ENCODE results near the gene KIAA1217. TPM values are rescaled to one million over a fixed set of nuclear protein-coding genes. Genes with fewer than 3 reads are reported as not detected.

The KIAA1217 gene, protein sequence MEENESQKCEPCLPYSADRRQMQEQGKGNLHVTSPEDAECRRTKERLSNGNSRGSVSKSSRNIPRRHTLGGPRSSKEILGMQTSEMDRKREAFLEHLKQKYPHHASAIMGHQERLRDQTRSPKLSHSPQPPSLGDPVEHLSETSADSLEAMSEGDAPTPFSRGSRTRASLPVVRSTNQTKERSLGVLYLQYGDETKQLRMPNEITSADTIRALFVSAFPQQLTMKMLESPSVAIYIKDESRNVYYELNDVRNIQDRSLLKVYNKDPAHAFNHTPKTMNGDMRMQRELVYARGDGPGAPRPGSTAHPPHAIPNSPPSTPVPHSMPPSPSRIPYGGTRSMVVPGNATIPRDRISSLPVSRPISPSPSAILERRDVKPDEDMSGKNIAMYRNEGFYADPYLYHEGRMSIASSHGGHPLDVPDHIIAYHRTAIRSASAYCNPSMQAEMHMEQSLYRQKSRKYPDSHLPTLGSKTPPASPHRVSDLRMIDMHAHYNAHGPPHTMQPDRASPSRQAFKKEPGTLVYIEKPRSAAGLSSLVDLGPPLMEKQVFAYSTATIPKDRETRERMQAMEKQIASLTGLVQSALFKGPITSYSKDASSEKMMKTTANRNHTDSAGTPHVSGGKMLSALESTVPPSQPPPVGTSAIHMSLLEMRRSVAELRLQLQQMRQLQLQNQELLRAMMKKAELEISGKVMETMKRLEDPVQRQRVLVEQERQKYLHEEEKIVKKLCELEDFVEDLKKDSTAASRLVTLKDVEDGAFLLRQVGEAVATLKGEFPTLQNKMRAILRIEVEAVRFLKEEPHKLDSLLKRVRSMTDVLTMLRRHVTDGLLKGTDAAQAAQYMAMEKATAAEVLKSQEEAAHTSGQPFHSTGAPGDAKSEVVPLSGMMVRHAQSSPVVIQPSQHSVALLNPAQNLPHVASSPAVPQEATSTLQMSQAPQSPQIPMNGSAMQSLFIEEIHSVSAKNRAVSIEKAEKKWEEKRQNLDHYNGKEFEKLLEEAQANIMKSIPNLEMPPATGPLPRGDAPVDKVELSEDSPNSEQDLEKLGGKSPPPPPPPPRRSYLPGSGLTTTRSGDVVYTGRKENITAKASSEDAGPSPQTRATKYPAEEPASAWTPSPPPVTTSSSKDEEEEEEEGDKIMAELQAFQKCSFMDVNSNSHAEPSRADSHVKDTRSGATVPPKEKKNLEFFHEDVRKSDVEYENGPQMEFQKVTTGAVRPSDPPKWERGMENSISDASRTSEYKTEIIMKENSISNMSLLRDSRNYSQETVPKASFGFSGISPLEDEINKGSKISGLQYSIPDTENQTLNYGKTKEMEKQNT (N-terminal part only)
- not detected for polyA plus RNA-seq (ENCODE audit: low read depth in 6 of 6)

DNA sequence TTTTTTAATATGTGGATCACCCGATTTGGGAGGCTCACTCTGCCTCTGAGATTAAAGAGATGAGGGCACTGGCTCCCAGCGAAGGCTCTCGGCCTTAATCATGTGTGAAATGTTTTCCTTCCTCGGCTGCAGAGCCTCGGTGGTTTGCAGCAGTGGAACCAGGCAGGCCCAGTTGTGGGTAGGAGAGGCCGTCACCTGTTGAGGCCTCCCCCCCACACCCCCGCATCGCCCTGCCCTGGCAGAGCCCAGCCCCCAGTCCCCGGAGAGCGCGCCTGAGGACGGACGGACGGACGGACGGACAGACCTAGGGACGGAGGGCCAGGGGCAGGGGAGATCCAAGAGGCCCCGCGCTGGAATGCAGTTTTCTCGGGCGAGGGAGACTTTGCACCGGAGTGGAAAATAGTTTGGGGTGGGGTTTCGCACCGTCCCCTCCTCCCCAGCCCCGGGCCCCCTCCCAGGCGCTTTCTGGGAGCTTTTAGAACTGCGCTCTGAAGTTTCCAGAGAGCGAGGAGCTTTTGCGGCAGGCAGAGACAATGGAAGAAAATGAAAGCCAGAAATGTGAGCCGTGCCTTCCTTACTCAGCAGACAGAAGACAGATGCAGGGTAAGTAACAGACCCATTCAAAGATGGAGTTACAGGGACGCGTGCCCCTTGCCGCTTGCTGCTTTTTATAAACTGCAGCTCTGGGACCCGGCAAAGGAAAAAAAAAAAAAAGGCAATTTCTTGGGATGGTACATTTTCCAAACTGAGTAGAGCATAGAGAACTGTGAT lies at the start of gene KIAA1217:
KIAA1217 (plus strand) TSS at position 478 of the 771 bp plus-strand sequence; CDS start at position 534, 56 bp downstream.
- ATAC-seq (ENCODE audit: low read depth in 2 of 2) = no peak
- Mint-ChIP-seq H3K27me3 (peaks cover 40 to 44% (median 44%) of the 10 kb centered on the region in 3 donors), H3K27ac (peak within 1 kb of the TSS in 2 of 6 donors; percentile 47 to 88), H3K9me3 (peaks cover 0 to 9% (median 3%) of the 10 kb centered on the region in 7 donors), H3K4me3 (peak within 1 kb of the TSS in 5 of 8 donors; percentile 16 to 59 (median 30)), H3K36me3 (peaks cover 0 to 8% of the 10 kb centered on the region in 2 donors), H3K4me1 (peaks cover 4 to 18% (median 8%) of the 10 kb centered on the region in 3 donors)
- DNase-seq = no peak

DNA sequence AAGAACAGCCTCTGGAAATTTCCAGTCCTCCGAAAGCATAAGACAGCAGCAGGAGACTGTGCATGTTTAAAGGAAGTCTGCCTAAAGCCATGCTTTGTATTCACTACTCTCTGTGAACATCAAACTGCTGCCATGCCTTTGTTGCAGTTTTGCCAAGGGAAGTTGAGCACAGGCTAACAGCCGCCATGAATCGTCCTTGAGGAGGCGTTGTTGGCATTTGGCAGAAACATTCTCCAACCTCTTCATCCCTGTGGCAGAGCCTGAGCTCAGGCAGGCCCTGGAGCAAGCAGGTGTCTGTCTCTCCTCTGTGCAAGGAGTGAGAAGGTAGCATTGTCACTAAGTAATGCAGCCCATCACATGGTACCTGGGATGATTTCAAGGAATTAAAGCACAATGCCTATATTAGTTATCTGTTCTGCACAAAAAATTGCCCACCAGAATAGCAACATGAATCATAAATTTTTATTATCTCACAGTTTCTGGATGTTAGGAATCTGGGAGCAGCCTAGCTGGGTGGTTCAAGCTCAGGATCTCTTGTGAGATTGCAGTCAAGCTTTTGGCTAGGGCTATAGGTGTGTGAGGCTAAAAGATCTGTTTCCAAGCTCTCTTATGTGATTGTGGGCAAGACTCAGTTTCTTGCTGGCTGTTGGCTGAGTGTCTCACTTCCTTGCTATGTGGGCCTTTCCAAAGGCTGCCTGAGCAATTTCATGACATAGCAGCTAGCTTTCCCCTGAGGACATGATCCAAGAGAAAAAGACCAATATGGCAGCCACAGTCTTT lies 46.5 kb upstream of the KIAA1217 start:
- no peaks in the 10 kb centered on the region for H3K36me3 Mint-ChIP-seq
- no peak overlapping the region for H3K4me3 Mint-ChIP-seq
- ATAC-seq (ENCODE audit: low read depth in 2 of 2) (no peak), DNase-seq (no peak)
- no peaks in the 10 kb centered on the region for H3K27me3 Mint-ChIP-seq
- H3K27ac Mint-ChIP-seq = peak overlapping the region in 1 of 6 donors; percentile 72
- peaks cover 0 to 22% (median 12%) of the 10 kb centered on the region in 7 donors for H3K9me3 Mint-ChIP-seq
- no peaks in the 10 kb centered on the region for H3K4me1 Mint-ChIP-seq

DNA sequence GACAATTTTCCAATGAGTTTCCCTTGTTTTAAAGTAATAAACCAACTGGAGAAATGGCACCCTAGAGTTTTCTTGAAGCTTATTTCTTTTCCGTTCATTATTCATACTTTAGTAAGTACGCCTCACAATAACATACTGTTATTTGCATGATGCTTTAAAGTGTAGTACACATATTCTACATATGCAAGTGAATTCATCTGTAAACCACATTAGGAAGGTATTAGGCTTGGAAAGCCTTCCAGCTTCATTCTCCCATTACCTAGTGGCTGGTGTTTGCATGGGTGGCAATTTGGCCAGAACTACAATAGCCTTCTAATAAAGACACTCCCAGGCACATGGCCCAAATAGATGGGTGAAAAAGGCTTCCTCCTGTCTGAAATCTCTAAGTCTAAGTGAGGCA lies 45.5 kb upstream of the KIAA1217 start:
- H3K27ac Mint-ChIP-seq = no peak overlapping the region
- DNase-seq (no peak), ATAC-seq (ENCODE audit: low read depth in 2 of 2) (no peak)
- no peaks in the 10 kb centered on the region for H3K36me3 Mint-ChIP-seq
- no peaks in the 10 kb centered on the region for H3K27me3 Mint-ChIP-seq
- H3K9me3 Mint-ChIP-seq = peaks cover 0 to 11% (median 3%) of the 10 kb centered on the region in 7 donors
- no peak overlapping the region for H3K4me3 Mint-ChIP-seq
- H3K4me1 Mint-ChIP-seq = no peaks in the 10 kb centered on the region

DNA sequence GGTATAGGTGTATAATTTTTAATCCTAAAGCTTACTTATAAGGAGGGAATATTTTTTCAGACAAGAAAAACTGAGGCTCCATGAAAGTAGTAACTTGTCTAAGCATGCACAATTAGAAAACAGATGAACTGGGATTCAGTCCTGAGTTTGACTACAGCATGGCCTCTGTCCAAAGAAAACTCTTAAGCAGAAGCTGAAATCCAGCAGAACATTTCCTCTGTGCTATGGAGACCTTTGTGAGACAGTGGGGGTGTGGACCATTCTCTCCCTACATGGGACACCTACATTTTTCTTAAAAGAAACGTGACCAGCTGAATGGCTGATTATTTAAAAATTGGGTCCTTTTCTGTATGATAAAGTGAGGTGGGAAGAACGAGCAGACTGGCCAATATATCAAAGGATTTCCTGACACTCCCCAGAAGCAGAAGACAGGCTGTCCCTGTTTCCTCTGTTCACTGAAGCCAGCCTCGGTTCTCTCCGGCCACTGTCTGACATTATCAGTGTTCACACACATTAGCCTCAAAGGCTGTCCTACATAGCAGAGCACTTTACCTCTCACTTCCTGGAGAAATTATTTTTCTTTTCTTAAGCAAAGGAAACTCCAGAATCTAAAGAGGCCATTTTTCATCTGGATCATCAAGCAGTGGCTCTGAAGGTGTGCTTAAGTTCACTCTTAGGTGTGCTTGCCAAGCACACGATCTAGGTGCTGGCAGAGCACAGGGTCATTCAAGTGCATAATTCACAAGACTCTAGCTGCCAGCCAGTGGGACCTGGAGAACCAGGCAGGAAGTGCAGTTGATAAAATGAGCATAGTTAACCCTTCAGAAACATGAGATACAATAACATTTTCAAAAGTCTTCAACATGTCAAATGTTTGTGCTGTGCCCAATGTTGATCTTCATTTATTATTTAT lies 40.4 kb upstream of the KIAA1217 start:
- ATAC-seq (ENCODE audit: low read depth in 2 of 2) (no peak), DNase-seq (no peak)
- Mint-ChIP-seq H3K4me3 (no peak overlapping the region), H3K27ac (no peak overlapping the region), H3K36me3 (no peaks in the 10 kb centered on the region), H3K9me3 (peaks cover 0 to 7% (median 0%) of the 10 kb centered on the region in 7 donors), H3K4me1 (no peaks in the 10 kb centered on the region), H3K27me3 (no peaks in the 10 kb centered on the region)

DNA sequence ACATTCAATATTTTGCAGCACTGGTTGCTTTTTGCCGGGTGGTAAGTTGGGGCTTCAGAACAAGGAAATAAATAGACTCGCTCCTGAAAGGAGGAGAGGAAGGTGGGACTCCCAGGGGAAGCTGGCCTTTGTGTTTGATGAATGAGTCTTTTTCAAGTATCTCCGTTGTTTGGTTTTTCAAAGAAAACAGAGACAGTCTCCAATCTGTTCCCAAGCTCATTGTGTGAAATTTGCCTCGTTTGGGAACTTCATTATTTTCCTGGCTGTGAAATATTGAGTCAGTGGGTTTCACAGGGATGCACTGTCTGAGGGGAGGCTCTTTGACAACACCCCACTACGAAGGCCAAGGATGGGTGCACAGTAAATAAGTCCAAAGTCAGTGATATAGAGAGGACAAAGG lies 38.7 kb upstream of the KIAA1217 start:
- Mint-ChIP-seq H3K36me3 (no peaks in the 10 kb centered on the region), H3K27me3 (no peaks in the 10 kb centered on the region), H3K9me3 (peaks cover 0 to 8% (median 2%) of the 10 kb centered on the region in 7 donors), H3K27ac (no peak overlapping the region), H3K4me1 (no peaks in the 10 kb centered on the region), H3K4me3 (no peak overlapping the region)
- DNase-seq (no peak), ATAC-seq (ENCODE audit: low read depth in 2 of 2) (no peak)

DNA sequence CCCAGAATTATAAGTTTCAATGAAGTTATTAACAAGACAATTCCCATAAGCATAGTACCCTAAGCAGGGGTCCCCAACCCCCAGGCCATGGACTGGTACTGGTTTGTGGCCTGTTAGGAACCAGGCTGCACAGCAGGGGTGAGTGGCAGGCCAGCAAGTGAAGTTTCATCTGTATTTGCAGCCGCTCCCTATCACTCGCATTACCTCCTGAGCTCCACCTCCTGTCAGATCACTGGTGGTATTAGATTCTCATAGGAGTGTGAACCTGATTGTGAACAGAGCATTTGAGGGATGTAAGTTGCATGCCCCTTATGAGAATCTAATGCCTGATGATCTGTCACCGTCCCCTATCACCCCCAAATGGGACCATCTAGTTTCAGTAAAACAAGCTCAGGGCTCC lies 36.0 kb upstream of the KIAA1217 start:
- H3K27ac Mint-ChIP-seq = no peak overlapping the region
- no peaks in the 10 kb centered on the region for H3K36me3 Mint-ChIP-seq
- H3K9me3 Mint-ChIP-seq = peaks cover 0 to 18% (median 6%) of the 10 kb centered on the region in 7 donors
- H3K4me1 Mint-ChIP-seq = no peaks in the 10 kb centered on the region
- H3K27me3 Mint-ChIP-seq = no peaks in the 10 kb centered on the region
- no peak for ATAC-seq (ENCODE audit: low read depth in 2 of 2)
- DNase-seq = no peak
- H3K4me3 Mint-ChIP-seq = no peak overlapping the region

DNA sequence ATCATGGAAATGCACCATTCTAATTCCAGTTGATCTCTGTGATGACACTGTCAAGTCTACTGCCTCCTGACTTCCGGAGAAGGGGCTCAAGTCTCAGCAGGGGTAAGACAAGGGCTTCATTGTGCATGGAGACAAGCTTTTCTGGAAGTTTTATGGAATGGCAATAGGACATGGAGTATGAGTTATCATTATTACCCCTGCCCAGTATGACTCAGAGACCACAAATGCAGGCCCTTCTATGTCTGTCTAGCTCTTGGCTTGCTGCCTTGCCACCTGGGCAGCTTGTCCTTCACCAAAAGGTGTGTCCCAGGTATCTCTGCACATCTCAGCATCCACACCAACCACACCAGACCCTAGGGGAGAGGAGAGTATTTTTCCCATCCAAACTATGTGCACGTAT lies 34.9 kb upstream of the KIAA1217 start:
- Mint-ChIP-seq H3K27ac (no peak overlapping the region), H3K9me3 (peaks cover 5 to 28% (median 12%) of the 10 kb centered on the region in 7 donors), H3K36me3 (no peaks in the 10 kb centered on the region), H3K27me3 (no peaks in the 10 kb centered on the region), H3K4me3 (no peak overlapping the region), H3K4me1 (no peaks in the 10 kb centered on the region)
- DNase-seq (no peak), ATAC-seq (ENCODE audit: low read depth in 2 of 2) (no peak)

DNA sequence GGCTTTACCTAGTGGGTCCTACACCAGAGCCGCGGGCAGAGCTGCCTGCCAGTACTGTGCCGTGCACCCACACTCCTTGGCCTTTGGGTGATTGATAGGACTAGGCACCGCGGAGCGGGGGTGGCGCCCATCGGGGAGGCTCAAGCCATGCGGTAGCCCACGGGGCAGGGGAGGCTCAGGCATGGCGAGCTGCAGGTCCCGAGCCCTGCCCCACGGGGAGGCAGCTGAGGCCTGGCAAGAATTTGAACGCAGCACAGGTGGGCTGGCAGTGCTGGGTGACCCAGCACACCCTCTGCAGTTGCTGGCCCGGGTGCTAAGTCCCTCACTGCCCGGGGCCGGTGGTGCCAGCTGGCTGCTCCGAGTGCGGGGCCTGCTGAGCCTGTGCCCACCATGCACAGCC lies 32.3 kb upstream of the KIAA1217 start:
- DNase-seq = no peak
- ATAC-seq (ENCODE audit: low read depth in 2 of 2) = no peak
- Mint-ChIP-seq H3K27ac (no peak overlapping the region), H3K9me3 (peaks cover 9 to 51% (median 18%) of the 10 kb centered on the region in 7 donors), H3K4me3 (no peak overlapping the region), H3K36me3 (peaks cover 5% of the 10 kb centered on the region in 2 donors), H3K27me3 (peaks cover 0 to 4% (median 0%) of the 10 kb centered on the region in 3 donors), H3K4me1 (no peaks in the 10 kb centered on the region)

DNA sequence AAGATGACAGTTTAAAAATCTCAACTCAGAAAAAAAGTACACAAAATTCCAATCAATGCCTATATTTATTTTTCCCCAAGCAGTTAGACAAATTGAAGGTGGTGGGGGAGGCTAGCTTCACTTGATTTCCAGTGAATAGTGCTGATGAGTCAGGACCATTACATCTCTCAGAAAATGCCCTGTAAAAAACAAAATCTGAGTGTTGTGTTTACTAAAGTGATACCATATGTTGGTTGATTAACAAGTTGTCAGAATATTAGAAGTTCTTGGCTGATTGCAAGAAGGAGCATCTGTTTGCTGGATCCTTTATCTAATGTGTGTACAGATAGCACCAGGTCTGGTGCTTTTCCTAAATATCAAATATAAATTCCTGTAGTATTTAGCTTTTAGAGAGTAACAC lies 31.3 kb upstream of the KIAA1217 start:
- H3K36me3 Mint-ChIP-seq = peaks cover 5% of the 10 kb centered on the region in 2 donors
- ATAC-seq (ENCODE audit: low read depth in 2 of 2) (no peak), DNase-seq (no peak)
- no peak overlapping the region for H3K4me3 Mint-ChIP-seq
- H3K4me1 Mint-ChIP-seq = no peaks in the 10 kb centered on the region
- H3K27me3 Mint-ChIP-seq = peaks cover 0 to 4% (median 0%) of the 10 kb centered on the region in 3 donors
- no peak overlapping the region for H3K27ac Mint-ChIP-seq
- H3K9me3 Mint-ChIP-seq = peaks cover 9 to 52% (median 18%) of the 10 kb centered on the region in 7 donors

DNA sequence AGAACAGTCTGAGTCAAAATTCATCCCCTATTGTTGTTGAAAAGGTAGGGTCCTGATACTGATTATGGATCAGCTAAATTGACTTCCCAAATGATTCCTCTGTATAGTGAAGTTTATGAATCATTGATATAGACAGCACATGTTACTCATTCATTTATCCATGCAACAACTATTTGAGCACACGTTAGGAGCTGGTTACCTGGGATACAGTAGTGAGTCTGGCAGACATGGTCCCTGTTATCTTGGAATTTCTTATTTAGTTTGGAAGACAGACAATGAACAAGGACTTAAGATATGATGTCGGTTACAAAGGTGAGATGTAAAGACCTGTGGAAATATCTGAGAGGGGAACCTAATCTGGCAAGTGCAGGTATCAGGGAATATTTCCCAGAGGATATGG lies 28.0 kb upstream of the KIAA1217 start:
- Mint-ChIP-seq H3K36me3 (peaks cover 5% of the 10 kb centered on the region in 2 donors), H3K9me3 (peaks cover 4 to 37% (median 15%) of the 10 kb centered on the region in 7 donors)

DNA sequence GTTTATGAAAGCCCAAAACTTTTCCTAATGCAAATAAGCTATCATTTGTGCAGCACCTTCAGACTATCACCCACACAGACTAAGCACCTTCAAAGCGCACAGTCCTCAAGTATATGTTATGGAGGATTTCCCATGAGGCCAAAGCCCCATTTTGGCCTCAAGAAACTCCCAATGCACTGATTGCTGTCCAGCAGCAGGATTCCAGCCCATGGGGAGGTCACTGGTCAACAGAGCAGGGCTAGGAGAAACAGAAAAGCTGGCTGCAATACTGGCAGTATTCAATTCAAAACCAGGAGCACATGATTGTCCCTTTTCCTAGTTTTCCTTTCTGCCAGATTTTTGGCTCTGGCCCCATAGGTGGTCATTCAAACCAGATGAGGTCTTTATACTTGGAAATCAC lies 24.5 kb upstream of the KIAA1217 start:
- H3K36me3 Mint-ChIP-seq = peaks cover 5% of the 10 kb centered on the region in 2 donors
- H3K9me3 Mint-ChIP-seq = peaks cover 0 to 20% (median 6%) of the 10 kb centered on the region in 7 donors
- peaks cover 0 to 4% (median 0%) of the 10 kb centered on the region in 3 donors for H3K27me3 Mint-ChIP-seq
- H3K4me3 Mint-ChIP-seq = no peak overlapping the region
- no peak for ATAC-seq (ENCODE audit: low read depth in 2 of 2)
- H3K4me1 Mint-ChIP-seq = no peaks in the 10 kb centered on the region
- H3K27ac Mint-ChIP-seq = no peak overlapping the region
- no peak for DNase-seq

More for the DNA sequence above, 28.0 kb upstream of the KIAA1217 start:
- Mint-ChIP-seq H3K27ac (no peak overlapping the region), H3K4me3 (no peak overlapping the region), H3K27me3 (peaks cover 0 to 4% (median 0%) of the 10 kb centered on the region in 3 donors), H3K4me1 (no peaks in the 10 kb centered on the region)
- DNase-seq (no peak), ATAC-seq (ENCODE audit: low read depth in 2 of 2) (no peak)

Data from naive B cell (primary cell).